Measurements from ENCODE around the gene TSKS. TPM values are rescaled to one million over a fixed set of nuclear protein-coding genes. Genes with fewer than 3 reads are reported as not detected.

TSKS gene
- total and polyA plus RNA-seq, 10 of the 15 experiments (the other 5 are each of a cell fraction or from before 2014, with no cell fraction given), result not detected

- TF ChIP-seq, protein P1, sequence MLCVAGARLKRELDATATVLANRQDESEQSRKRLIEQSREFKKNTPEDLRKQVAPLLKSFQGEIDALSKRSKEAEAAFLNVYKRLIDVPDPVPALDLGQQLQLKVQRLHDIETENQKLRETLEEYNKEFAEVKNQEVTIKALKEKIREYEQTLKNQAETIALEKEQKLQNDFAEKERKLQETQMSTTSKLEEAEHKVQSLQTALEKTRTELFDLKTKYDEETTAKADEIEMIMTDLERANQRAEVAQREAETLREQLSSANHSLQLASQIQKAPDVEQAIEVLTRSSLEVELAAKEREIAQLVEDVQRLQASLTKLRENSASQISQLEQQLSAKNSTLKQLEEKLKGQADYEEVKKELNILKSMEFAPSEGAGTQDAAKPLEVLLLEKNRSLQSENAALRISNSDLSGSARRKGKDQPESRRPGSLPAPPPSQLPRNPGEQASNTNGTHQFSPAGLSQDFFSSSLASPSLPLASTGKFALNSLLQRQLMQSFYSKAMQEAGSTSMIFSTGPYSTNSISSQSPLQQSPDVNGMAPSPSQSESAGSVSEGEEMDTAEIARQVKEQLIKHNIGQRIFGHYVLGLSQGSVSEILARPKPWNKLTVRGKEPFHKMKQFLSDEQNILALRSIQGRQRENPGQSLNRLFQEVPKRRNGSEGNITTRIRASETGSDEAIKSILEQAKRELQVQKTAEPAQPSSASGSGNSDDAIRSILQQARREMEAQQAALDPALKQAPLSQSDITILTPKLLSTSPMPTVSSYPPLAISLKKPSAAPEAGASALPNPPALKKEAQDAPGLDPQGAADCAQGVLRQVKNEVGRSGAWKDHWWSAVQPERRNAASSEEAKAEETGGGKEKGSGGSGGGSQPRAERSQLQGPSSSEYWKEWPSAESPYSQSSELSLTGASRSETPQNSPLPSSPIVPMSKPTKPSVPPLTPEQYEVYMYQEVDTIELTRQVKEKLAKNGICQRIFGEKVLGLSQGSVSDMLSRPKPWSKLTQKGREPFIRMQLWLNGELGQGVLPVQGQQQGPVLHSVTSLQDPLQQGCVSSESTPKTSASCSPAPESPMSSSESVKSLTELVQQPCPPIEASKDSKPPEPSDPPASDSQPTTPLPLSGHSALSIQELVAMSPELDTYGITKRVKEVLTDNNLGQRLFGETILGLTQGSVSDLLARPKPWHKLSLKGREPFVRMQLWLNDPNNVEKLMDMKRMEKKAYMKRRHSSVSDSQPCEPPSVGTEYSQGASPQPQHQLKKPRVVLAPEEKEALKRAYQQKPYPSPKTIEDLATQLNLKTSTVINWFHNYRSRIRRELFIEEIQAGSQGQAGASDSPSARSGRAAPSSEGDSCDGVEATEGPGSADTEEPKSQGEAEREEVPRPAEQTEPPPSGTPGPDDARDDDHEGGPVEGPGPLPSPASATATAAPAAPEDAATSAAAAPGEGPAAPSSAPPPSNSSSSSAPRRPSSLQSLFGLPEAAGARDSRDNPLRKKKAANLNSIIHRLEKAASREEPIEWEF (IDR thresholded peaks at IDR 0.05; ENCODE audit: insufficient replicate concordance, low read depth, low read length), result no peak
- TF ChIP-seq NR2C1 (IDR thresholded peaks at IDR 0.05) (no peak), SPI1 (IDR thresholded peaks at IDR 0.05; ENCODE audit: borderline replicate concordance, insufficient read depth, low read depth, low read length) (peak; percentile 83), MXI1 (IDR thresholded peaks at IDR 0.05; ENCODE audit: low read depth, low read length) (peak; percentile 24; the same call in 1 of the 2 replicates), SIX5 (IDR thresholded peaks at IDR 0.05; ENCODE audit: low read depth, low read length, severe bottlenecking) (no peak), DPF2 (IDR thresholded peaks at IDR 0.05) (peak; percentile 65; the same call in 1 of the 2 replicates), TCF3 (IDR thresholded peaks at IDR 0.05; ENCODE audit: borderline replicate concordance, insufficient read depth, low read depth, low read length) (no peak), YY1 (IDR thresholded peaks at IDR 0.05; ENCODE audit: low read depth, low read length) (no peak), BACH1 (IDR thresholded peaks at IDR 0.05; ENCODE audit: borderline replicate concordance) (no peak), WRNIP1 (IDR thresholded peaks at IDR 0.05; ENCODE audit: borderline replicate concordance, low read depth, low read length) (no peak), REST (IDR thresholded peaks at IDR 0.05; ENCODE audit: low read depth, low read length) (no peak), E4F1 (IDR thresholded peaks at IDR 0.05; ENCODE audit: borderline replicate concordance, partially characterized antibody) (peak; percentile 57), NFXL1 (IDR thresholded peaks at IDR 0.05; ENCODE audit: borderline replicate concordance) (no peak)
- TF ChIP-seq, protein P2, sequence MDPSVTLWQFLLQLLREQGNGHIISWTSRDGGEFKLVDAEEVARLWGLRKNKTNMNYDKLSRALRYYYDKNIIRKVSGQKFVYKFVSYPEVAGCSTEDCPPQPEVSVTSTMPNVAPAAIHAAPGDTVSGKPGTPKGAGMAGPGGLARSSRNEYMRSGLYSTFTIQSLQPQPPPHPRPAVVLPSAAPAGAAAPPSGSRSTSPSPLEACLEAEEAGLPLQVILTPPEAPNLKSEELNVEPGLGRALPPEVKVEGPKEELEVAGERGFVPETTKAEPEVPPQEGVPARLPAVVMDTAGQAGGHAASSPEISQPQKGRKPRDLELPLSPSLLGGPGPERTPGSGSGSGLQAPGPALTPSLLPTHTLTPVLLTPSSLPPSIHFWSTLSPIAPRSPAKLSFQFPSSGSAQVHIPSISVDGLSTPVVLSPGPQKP (IDR thresholded peaks at IDR 0.05; ENCODE audit: low read depth, low read length), result peak; percentile 64
- TF ChIP-seq, protein P3, sequence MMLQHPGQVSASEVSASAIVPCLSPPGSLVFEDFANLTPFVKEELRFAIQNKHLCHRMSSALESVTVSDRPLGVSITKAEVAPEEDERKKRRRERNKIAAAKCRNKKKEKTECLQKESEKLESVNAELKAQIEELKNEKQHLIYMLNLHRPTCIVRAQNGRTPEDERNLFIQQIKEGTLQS (IDR thresholded peaks at IDR 0.05; ENCODE audit: borderline replicate concordance, extremely low read depth, low read depth, low read length), result no peak
These were observed 3.2 kb upstream of the TSKS start (continued) for GRCh38 chr19:49766007-49766929.
